Glutamatergic neuron (in vitro differentiated cells): ENCODE measurements around the gene CFAP90. TPM values are rescaled to one million over a fixed set of nuclear protein-coding genes. Genes with fewer than 3 reads are reported as not detected.

Experiments
- DNase-seq: peaks from one replicate; pipeline ENCODE4 v3.0.0; 2022
- H3K27ac Mint-ChIP-seq: one replicate; pipeline ENCODE4 v1.8.0; 2020; ENCODE audit warnings: mild to moderate bottlenecking, mixed read lengths, inconsistent platforms; ENCODE audit not compliant: unreplicated experiment
- H3K27me3 Mint-ChIP-seq: one replicate; pipeline ENCODE4 v1.8.0; 2020; ENCODE audit warnings: mild to moderate bottlenecking, moderate library complexity, mixed read lengths, inconsistent platforms; ENCODE audit not compliant: unreplicated experiment
- H3K36me3 Mint-ChIP-seq: one replicate; pipeline ENCODE4 v1.8.0; 2020; ENCODE audit warnings: mild to moderate bottlenecking, mixed read lengths, inconsistent platforms; ENCODE audit not compliant: unreplicated experiment
- H3K4me1 Mint-ChIP-seq: one replicate; pipeline ENCODE4 v1.8.0; 2020; ENCODE audit warnings: mild to moderate bottlenecking, low read depth, mixed read lengths, inconsistent platforms; ENCODE audit not compliant: unreplicated experiment
- H3K4me3 Mint-ChIP-seq: one replicate; pipeline ENCODE4 v1.8.0; 2020; ENCODE audit warnings: mild to moderate bottlenecking, mixed read lengths, inconsistent platforms; ENCODE audit not compliant: unreplicated experiment
- H3K9me3 Mint-ChIP-seq: one replicate; pipeline ENCODE4 v1.8.0; 2020; ENCODE audit warnings: mild to moderate bottlenecking, moderate library complexity, mixed read lengths, inconsistent platforms; ENCODE audit not compliant: unreplicated experiment
- CTCF ChIP-seq: fragments of 200-600 bp; sonication (generic); IDR thresholded peaks from one replicate; pipeline ENCODE4 v1.5.0; 2021; ENCODE audit not compliant: partially characterized antibody, unreplicated experiment
- total RNA-seq: library from RNA; stranded (reverse); fragmentation: NEBNext Ultra II Directional; extraction: Animal tissue kit (Norgen Biotek cat#: 25700); gene quantifications from one replicate; pipeline ENCODE4 v1.2.1, GENCODE V29; 2021; ENCODE audit not compliant: unreplicated experiment

Gene CFAP90
- total RNA-seq, 1 donor from 2014 or later: not detected

DNA sequence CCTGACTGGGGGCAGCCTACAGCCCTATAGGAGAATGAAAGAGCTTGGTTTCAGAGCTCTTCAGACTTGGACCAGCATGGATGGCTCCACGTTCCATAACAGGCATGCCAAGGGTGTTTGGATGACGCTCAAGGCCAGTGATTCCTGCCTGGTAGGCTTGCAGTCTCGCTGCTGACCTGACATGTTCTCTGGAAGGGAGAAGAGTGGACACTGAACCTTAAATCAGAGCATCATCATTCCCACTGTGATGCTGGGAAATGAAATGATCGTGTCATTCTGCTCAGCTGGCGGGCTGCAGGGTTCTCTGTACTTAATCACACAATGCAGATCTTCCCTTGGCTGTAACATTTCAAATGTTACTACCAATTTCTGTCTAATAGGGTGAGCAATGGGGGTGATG is 57.0 kb downstream of the CFAP90 start:
- no peak for DNase-seq
- no peaks in the 10 kb centered on the region for H3K36me3 Mint-ChIP-seq
- H3K4me1 Mint-ChIP-seq: no peaks in the 10 kb centered on the region
- no peak overlapping the region for H3K27ac Mint-ChIP-seq
- H3K4me3 Mint-ChIP-seq: no peak overlapping the region
- H3K9me3 Mint-ChIP-seq: peaks cover 5% of the 10 kb centered on the region
- peaks cover 4% of the 10 kb centered on the region for H3K27me3 Mint-ChIP-seq
- no peak for TF ChIP-seq CTCF

DNA sequence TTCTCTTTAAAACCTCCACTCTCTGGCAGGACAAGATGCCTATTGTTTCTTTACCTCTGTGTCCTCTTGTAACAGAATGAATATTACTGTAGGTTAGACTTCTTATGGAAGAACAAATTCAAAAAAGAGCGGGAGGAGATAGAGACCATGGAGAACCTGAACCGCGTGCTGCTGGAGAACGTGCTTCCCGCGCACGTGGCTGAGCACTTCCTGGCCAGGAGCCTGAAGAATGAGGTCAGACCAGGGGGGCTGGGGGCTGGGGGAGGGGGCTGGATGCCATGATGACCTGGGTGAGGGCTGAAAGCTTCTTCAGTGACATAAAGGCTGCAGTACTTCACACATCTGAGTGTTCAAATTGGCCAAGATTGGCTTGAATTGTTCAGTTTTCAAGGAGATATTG is 61.4 kb downstream of the CFAP90 start:
- TF ChIP-seq CTCF: no peak
- Mint-ChIP-seq H3K9me3 (peaks cover 3% of the 10 kb centered on the region), H3K4me3 (no peak overlapping the region), H3K27ac (no peak overlapping the region), H3K4me1 (no peaks in the 10 kb centered on the region), H3K27me3 (peaks cover 2% of the 10 kb centered on the region), H3K36me3 (no peaks in the 10 kb centered on the region)
- no peak for DNase-seq

DNA sequence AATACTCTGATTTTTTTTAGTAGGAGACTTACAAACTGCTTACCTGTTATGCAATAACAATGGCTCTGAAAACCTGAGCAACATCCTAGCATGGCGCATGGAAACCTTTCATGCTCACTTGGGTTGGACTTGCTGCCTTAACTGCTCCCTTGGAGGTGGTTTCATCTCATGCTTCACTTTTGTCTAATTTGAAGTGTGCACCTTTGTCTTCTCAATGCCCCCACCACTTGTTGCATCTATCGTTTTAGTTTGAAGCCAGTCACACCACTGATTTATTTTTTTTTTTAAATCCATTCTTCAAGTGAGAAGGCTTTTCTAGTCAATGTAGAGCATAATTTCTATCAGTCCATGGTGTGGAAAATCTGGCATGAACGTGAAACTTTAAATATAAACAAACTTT is 63.2 kb downstream of the CFAP90 start:
- Mint-ChIP-seq H3K9me3 (peaks cover 3% of the 10 kb centered on the region), H3K27me3 (peaks cover 2% of the 10 kb centered on the region), H3K4me1 (no peaks in the 10 kb centered on the region), H3K36me3 (no peaks in the 10 kb centered on the region), H3K4me3 (no peak overlapping the region), H3K27ac (no peak overlapping the region)
- no peak for TF ChIP-seq CTCF
- DNase-seq: no peak

GRCh38 chr5:7784683-7785380 is 66.1 kb downstream of the CFAP90 start:
- H3K4me3 Mint-ChIP-seq: no peak overlapping the region
- no peak for DNase-seq
- H3K9me3 Mint-ChIP-seq: peaks cover 3% of the 10 kb centered on the region
- H3K36me3 Mint-ChIP-seq: no peaks in the 10 kb centered on the region
- H3K27ac Mint-ChIP-seq: no peak overlapping the region
- peaks cover under 1% of the 10 kb centered on the region for H3K4me1 Mint-ChIP-seq
- no peak for TF ChIP-seq CTCF
- peaks cover 3% of the 10 kb centered on the region for H3K27me3 Mint-ChIP-seq

DNA sequence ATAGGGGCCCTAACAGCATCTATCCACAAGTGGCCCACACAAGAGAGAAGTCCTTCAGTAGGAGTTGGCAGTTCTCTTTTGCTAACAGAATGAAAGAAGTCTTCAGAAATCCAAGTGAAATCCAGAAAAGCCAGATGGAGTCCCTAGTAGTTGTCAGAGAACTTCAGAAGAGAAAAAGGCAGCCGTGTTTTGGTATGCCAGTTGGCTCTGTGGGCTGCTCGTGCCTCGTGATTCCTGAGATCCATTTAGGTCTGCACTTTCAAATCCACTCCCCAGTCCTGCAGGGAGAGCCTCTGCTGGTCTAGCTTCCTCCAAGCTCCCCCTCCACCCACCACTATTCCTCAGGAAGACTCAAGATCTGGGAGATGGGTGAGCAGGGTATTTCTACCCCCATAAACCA is 69.0 kb downstream of the CFAP90 start:
- Mint-ChIP-seq H3K4me3 (no peak overlapping the region), H3K36me3 (no peaks in the 10 kb centered on the region), H3K9me3 (no peaks in the 10 kb centered on the region), H3K27ac (no peak overlapping the region), H3K4me1 (peaks cover 5% of the 10 kb centered on the region), H3K27me3 (peaks cover 3% of the 10 kb centered on the region)
- no peak for DNase-seq
- no peak for TF ChIP-seq CTCF

Other genes starting within 250 kb of the CFAP90 start
- gene FASTKD3, start 17.9 kb upstream of the CFAP90 start, total RNA-seq: 7.4 TPM
- 37.9 TPM for gene MTRR, start 18.0 kb upstream of the CFAP90 start, total RNA-seq